Germinal center (tissue), 1 donor: ENCODE measurements around the gene TMEM176B.
"Not testable (repeated sequence)": the region's sequence is repeated elsewhere in the genome, so short reads cannot be mapped to it uniquely, and the experiment has no call there.

Experiments
- DNase-seq: peaks from one replicate; pipeline ENCODE4 v3.0.0; 2012; ENCODE audit warnings: mixed read lengths, low spot score

TMEM176B gene

DNA sequence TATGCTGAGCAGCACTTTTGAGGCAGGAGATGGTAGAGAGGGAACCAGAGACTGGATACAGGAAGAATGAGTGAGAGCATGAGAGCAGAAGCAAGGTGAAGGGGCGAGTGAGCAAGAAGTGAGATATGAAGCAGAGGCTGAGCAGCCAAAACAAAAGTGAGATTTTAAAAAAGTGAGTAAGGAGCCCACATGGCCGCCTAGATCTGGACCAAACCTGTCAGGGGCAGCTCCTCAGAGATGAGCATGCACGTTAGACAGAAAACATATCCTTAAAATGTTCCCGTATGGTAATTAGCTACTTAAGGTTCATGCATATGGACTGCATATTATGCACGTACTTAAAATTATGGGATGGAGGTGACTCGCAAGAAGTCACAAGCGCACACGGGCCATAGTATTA, 22.9 kb upstream of the TMEM176B start:
- no peak for DNase-seq

DNA sequence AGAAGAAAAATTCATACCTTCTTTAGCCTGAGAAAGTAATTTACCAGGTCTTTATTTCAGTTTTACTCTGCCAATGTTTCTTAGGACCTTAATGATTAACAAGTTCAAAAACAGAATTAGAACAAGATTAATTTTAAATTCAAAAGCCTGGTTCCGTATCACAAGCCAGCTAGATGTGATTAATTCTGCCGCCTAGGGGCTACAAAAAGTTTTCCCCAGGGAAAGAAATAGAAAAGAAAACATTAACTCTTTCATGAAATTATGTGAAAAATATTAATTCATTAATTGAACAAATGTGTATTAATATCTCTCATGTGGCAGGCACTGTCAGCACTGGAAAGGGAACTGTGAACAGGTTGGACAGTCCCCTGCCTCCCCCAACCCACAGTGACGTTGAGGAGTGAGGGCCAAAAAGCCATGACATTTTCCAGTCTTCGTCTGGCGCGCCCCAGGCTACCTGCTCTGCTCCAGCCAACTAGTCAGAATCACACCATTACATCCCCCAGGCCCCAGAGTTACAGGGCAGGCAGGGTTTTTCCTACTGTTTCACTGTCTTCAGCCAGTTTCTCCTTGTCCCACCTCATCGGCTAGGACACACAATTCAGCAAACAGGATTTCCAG, 20.5 kb upstream of the TMEM176B start:
- DNase-seq = no peak

DNA sequence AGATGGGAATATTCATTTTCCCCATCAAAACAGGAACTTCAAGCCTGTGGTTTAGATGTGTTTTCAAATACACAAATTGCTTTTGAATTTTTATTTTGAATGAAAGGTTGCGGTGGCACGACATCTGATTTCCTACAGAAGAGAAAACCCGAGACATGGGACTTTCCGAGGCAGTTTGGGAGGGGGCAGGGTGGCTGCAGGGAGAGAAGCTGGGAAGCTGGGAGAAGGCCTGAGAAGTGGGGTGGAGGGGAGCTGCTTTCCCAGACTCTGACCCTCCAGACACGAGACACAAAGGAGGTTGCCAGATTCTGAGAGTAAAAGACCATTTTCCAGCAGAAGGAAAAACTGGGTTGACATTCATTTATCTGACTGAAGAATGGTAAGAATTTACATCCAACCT, 20.0 kb upstream of the TMEM176B start:
- DNase-seq = no peak

DNA sequence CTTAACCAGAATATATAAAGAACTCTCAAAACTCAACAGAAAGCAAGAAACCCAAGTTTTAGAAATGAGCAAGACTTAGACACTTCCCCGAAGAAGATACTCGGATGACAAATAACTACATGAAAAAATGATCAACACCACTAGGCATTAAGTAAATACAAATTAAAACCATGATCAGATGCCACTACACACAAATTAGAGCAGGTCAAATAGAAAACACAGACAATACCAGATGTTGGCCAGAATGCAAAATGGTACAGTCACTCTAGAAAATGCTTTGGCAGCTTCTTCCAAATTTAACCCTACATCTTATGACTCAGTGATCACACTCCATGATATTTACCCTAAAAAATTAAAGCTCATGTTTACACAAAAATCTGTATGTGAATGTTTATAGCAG, 18.8 kb upstream of the TMEM176B start:
- DNase-seq = no peak

DNA sequence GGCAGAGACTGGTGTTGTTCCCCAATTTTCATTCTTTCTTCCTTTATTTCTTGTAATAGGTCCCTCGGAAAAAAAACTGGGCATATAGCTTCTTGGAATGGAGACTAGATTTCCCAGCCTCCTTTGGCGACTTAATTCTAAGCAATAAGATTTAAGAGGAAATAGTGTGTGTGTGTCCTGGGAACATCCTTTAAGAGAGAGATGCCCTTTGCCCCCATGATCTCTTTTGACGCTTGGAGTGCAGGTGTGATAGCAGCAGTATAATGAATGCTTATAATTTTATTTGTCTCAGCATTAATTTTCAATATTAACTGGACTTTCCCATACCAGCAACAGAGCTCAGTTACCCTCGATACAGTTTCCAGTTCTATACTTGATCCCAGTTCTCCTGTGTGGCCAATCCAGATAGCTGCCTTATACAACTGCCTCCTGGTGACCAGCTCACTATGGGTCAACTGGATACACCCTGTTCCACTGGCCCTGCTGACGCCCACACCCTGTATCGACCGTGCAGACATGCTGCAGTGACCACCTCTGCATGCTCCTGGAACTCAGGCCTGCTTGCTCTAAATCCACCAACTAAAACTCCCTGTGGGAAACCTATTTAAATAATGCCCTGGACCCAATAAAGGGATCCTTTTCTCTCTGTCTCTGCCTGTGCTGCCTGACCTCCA, 14.3 kb upstream of the TMEM176B start:
- no peak for DNase-seq

DNA sequence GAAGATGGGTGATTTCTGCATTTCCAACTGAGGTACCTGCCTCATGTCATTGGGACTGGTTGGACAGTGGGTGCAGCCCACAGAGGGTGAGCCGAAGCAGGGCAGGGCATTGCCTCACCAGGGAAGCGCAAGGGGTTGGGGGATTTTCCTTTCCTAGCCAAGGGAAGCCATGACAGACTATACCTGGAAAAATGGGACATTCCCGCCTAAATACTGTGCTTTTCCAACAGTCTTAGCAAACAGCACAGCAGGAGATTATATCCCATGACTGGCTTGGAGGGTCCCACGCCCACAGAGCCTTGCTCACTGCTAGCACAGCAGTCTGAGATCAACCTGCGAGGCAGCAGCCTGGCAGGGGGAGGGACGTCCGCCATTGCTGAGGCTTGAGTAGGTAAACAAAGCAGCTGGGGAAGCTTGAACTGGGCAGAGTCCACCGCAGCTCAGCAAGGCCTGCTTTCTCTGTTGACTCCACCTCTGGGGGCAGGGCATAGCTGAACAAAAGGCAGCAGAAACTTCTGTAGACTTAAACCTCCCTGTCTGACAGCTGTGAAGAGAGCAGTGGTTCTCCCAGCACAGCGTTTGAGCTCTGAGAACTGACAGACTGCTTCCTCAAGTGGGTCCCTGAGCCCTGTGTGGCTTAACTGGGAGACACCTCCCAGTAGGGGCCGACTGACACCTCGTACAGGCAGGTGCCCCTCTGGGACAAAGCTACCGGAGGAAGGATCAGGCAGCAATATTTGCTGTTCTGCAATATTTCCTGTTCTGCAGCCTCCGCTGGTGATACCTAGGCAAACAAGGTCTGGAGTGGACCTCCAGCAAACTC, 7.7 kb upstream of the TMEM176B start:
- not testable (repeated sequence) for DNase-seq

DNA sequence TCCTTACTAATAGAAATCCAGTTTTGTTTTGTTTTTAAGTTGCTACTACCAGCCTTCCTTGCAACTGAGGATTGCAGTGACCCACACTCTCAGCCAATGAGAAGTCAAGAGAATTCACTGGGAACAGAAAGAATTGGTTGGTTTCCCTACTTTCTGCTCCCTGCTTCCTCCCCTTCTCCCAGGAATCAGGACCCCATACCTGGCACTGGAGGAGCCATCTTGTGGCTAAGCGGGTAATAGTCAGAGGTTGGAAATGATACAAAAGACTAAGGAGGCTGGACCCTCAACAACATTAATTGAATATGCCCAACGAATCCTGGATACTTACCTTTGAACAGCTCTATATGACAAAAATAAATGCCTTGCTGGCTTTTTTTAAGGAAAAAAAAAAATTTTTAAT, 6.7 kb upstream of the TMEM176B start:
- no peak for DNase-seq

DNA sequence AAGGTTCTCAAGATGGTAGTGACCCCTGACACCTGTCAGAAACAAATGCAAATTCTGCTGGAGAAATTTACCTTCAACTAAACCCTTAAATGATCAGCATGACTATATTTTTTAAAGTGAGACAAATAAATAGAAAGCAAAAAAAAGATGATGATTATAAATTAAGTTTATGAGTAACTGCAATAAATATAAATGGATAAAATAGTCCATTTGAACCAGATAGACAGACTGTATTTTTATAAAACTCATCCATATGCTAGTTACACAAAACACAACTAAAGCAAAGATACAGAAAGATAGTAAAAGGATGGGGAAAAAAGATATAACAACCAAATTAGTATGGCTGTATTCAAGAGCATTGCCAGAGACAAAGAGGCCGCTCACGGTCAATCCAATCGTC, 6.3 kb upstream of the TMEM176B start:
- no peak for DNase-seq

DNA sequence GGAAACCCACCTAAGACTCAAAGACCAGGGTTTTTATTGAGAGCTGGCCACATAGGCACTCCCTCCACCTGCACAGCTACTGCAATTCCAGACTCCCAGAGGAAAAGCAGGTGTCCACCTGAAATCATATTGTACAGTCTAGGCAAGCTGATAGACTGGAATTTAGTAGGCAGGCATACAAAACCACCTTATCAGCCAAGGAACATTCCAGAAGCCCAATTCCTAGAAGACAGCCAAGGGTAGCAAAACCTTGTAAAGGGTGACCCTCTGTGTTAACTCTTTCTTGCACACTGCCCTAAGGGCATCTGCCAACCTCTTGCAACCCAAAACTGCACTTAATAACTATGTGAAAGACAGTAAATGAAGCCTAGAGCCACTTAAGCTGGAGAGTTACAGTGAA, 5.7 kb upstream of the TMEM176B start:
- no peak for DNase-seq

DNA sequence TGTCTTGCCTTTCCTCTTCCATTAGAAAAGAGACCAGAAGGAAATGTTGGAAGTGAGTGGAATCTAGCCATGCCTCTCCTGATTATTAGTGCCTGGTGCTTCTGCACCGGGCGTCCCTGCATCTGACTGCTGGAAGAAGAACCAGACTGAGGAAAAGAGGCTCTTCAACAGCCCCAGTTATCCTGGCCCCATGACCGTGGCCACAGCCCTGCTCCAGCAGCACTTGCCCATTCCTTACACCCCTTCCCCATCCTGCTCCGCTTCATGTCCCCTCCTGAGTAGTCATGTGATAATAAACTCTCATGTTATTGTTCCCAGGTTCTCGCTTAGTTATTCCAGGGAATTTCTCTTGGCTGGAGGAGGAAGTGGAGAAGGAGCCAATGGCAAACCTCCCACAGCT, 4.6 kb upstream of the TMEM176B start:
- DNase-seq = no peak

DNA sequence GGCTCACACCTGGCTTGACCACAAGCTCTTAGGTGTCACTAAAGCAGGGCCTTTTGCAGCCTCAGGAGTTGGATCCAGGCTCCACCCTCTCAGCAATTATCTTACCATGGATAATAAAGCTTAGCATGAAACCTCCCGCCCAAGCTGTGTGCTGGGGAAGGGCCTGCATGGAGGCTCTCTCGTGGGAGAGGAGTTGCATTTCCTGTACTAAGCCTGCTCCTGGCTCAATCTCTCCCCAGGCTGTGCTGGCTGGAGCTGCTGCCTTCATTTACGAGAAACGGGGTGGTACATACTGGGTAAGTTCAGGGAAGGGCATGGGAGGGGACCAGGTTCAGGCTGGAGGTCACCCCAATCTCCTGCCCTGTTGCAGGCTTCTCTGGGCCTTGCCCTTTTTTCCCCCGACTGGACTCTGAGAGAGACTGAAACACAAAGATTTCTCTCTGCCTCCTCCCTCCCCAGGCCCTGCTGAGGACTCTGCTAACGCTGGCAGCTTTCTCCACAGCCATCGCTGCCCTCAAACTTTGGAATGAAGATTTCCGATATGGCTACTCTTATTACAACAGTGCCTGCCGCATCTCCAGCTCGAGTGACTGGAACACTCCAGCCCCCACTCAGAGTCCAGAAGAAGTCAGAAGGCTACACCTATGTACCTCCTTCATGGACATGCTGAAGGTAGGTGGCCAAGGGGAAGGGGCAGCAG, 3.1 kb upstream of the TMEM176B start:
- no peak for DNase-seq

DNA sequence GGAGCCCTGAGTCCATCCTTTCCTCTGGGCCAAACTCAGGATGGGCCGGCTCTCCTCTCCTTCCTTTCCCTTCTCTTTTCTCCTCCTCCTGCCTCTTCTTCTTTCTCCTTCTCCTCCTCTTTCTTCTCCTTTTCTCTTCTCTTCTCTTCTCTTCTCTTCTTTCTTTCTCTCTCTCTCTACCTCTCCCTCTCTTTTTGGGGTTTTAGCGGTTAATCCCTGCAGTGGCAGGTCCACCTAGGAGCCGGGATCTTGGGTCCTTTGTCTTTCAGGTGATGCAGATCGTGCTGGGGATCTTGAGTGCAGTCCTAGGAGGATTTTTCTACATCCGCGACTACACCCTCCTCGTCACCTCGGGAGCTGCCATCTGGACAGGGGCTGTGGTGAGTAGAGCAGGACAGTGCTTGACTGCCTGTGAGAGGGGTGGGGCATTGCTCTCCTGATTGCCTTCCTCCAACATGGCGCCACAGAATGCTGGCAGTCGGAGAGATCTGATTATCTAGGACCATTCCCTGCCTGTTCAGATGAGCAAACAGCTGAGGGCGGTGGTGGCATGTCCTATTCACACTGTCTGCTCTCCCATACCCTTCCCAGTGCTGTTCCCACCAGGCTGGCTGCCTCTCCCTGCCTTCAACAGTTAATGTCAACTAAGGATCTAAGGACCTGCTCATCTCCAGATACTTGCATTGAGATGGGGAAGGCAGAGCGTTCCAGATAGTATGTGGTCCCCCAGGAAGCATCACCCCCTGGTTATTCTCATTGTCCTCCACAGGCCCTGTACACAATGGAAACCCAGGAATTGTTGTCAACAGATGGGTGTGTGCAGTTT, 2.0 kb upstream of the TMEM176B start:
- no peak for DNase-seq

DNA sequence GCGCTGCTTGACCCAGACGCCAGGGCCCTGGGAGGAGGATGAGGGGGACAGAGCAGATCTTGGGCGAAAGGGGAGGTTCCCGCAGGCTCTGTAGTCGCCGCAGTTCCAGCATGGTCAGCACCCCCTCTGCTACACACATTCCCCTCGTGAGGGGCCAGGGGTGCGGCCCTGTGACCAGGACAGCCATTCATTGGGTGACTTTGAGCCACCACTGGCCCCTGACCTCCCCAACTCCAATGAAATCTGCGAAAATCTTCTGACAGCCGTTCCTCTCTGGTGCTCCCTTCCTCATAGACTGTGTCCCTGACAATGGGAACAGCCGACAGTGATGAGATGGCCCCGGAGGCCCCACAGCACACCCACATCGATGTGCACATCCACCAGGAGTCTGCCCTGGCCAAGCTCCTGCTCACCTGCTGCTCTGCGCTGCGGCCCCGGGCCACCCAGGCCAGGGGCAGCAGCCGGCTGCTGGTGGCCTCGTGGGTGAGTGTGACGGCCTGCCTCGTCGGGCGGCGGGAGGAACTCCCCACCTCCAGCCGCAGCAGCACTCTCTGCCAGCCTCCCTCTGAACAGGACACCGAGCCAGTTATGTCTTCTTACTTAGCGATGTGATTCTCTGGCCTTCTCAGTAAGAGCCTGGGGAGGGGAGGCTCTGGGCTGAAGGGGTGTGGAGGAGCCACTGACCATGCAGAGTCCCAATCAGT, 1.2 kb upstream of the TMEM176B start:
- no peak for DNase-seq

DNA sequence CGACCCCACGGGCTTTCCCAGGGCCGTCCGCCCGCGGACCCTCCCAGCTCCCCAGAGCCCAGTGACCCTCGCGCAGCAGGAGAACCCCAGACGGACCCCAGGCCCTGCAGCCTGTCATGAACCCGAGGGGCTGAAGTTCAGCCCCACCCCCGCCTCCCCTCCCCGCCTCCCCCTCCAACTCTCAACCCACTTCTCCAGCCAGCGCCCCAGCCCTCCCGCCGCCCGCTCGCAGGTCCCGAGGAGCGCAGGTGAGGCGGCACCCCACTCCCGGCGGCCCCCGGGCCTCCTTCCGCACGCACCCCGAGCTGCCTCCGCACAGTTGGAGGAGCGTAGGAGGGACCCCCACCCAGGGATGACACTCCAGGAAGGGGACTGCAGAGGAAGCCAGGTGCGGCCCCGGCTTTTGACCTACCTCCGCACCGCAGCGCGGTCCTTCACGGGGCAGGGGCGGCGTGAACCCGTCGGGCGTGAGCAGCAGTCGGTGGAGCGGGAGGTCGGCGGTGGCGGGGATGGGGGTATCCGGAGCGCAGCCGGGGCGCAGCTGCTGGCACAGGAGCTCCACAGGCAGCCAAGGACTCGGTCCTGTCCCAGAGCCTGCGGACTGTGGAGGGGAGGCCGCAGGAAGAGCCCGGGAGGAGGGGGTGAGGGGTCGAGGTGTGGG, 547 bp upstream of the TMEM176B start, which contains the start of gene TMEM176A:
Gene TMEM176A (plus strand): TSS at position 189 of the 661 bp plus-strand sequence. CDS start 782 bp downstream, outside the sequence.
- no peak for DNase-seq

DNA sequence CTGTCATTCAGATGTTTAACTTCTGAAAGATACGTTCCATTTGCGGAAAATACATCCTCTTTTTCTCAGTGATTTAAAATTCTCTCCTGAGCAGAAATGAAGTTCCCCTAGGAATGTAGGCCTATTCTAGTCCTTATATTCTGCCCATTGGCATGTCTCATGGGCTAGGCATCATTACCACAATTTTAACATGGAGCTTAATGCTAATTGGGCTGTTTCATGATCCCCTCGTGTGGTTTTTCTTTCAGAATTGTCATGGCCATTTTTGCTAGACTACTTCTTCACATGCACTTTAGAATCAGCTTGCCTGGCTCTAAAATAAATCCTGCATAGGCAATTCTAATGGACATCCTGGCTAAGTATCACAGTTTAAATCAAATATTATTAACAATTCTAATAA, 1.0 kb downstream of the TMEM176B start:
- no peak for DNase-seq

DNA sequence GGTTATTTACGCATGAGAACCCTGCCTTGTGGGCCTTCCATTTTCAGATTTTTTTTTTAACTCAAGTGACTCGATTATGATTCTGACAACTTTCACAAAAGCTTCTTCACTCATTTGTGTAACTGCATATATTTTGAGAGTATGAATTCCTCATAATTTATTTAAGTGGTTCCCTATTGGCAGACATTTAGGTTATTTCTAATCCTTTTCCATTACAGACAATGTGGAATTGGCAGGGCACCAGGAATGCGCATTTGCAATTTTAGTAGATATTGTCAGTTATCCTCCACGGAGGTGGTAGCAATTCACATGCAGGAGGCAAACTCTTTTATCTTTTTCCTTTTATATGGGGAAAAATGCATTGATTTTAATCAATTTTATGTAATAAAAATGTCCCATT, 2.5 kb downstream of the TMEM176B start:
- DNase-seq = no peak

DNA sequence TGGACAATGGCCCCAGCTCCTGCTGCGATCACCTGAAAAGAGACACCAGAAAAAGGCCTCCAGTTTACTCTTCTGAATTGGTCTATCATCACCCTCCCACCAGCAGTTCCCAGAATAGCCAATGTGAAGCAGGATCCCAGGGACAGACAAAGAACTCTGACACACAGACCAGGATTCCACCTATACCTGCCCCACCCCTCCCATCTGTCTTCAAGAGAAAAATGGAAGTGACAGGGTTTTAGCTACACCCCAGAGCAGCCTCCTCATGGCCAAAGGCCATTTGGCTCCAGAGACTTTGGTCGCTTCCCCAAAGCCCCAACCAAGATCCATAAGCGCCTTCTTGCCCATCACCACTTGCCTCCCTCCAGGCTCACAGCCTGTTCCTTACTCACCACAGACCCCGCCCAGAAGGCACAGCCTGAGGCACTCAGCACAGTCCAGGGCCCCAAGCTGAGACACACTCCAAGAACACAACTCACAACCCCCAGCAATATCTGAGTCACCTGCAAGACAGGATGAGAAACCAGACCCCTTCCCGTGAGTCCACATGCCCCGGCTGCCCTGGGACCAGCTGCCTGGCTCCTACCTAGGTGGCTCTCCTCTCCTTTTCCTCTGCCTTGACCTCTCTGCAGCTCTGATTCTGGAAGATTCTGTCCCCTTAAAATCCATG, 6.5 kb downstream of the TMEM176B start:
- no peak for DNase-seq

DNA sequence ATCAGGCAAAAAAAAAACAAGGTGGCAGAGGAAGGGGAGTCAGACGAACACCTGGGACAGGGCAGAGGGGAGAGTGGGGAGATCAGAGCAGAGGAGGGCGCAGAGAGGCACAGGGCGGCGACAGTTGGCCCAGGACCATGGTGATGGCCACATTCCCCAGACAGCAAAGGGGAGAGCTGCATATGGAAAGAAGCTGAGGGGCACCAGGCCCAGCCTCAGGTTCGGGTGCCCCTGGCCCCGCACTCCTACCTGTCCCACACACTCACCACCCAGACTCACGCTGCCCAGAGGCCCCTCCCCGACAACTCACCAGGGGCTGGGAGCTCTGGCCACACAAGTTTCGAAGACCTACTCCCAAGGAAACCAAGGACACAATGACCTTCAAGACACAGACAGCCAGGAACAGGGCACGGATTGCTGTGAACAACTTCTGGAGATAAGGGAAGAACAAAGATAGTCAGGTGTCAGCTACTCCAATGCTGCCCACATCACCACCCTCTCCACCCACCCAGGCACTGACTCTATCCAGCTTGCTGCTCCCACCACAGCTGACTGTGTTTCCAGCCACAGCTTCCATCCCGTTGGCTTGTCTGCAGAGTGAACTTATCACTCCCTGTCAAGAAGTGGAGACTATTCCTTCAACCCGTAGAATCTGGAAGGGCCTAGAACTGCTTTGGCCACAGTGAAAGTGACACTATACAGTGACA, 8.3 kb downstream of the TMEM176B start:
- no peak for DNase-seq

DNA sequence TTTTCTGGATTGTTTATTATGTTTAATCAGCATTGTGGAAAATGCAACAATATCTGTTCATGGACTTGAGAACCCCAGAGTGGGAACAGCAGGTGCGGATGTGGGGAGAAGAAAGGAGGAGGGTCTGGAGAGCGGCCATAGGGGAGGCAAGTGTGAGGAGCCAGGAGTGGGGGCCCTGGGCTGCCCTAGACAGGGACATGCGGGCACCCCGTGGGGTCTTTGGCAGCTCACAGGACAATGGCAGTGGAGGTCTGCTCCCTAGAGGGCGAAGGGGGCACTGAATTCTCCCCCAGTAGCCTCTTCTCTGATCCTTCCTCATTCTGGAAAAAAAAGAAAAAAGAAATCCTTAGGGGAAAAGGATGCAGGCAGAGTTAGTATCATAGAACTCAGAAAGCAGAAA, 8.9 kb downstream of the TMEM176B start:
- no peak for DNase-seq
